ENCODE results near the gene LAMP1.
"Not testable (repeated sequence)": the region's sequence is repeated elsewhere in the genome, so short reads cannot be mapped to it uniquely, and the experiment has no call there.

The LAMP1 gene

DNA sequence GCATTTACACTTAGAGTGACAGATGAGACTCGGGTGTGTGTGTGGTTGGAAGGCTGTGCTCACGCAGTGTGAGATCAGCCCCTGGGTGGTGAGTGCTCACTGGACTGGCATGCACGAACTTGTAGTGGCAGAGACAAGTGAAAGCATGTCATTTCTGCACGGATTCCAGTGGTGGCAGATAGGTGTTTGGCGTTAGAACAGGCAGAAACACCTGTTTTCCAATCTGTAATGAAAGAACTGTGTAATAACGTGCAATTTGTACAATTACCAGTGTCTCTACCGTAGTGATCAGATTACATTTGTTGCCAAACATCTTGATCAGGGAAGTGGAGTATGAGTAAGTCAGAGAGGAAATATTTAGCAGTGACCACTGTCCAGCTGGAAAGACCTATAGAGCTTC lies 8.2 kb downstream of the LAMP1 start:
- DNase-seq (ENCODE audit: low spot score): no peak
- in situ Hi-C loops (cut with MboI; ENCODE audit: low sequenced_read_pairs, unreplicated experiment): no loop called here
- no peak for TF ChIP-seq CTCF (IDR thresholded peaks at IDR 0.05; ENCODE audit: borderline replicate concordance, control extremely low read depth, extremely low read depth, insufficient read depth, missing control alignments)

GRCh38 chr13:113307491-113307890 lies 10.5 kb downstream of the LAMP1 start:
- TF ChIP-seq CTCF (IDR thresholded peaks at IDR 0.05; ENCODE audit: borderline replicate concordance, control extremely low read depth, extremely low read depth, insufficient read depth, missing control alignments): no peak
- in situ Hi-C loops (cut with MboI; ENCODE audit: low sequenced_read_pairs, unreplicated experiment): no loop called here
- DNase-seq (ENCODE audit: low spot score): no peak

GRCh38 chr13:113309473-113309872 lies 12.4 kb downstream of the LAMP1 start:
- no peak for DNase-seq (ENCODE audit: low spot score)
- TF ChIP-seq CTCF (IDR thresholded peaks at IDR 0.05; ENCODE audit: borderline replicate concordance, control extremely low read depth, extremely low read depth, insufficient read depth, missing control alignments): no peak

GRCh38 chr13:113314112-113314511 lies 17.1 kb downstream of the LAMP1 start:
- in situ Hi-C loops (cut with MboI; ENCODE audit: low sequenced_read_pairs, unreplicated experiment); DNase-seq (ENCODE audit: low spot score): not testable (repeated sequence)

More at GRCh38 chr13:113309473-113309872, 12.4 kb downstream of the LAMP1 start:
- in situ Hi-C loops (cut with MboI; ENCODE audit: low sequenced_read_pairs, unreplicated experiment): no loop called here

GRCh38 chr13:113314895-113315470 lies 17.9 kb downstream of the LAMP1 start:
- in situ Hi-C loops (cut with MboI; ENCODE audit: low sequenced_read_pairs, unreplicated experiment); DNase-seq (ENCODE audit: low spot score): not testable (repeated sequence)

DNA sequence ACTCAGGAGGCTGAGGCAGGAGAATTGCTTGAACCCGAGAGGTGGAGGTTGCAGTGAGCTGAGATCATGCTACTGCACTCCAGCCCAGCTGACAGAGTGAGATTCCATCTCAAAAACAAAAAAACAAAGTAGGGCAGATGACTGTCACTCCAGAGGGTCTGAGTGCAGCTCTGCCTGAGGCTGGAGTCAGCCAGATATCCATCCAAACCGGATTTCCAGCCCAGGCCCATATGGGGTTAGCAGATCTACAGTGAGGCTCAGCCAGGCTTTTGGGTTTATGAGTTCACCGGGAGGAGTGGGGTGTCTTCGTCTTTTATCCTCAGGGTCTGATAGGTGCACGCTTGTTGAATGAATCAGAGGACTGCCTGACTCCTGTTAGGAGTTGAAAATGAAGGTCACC lies 19.0 kb downstream of the LAMP1 start:
- DNase-seq (ENCODE audit: low spot score): no peak
- no peak for TF ChIP-seq CTCF (IDR thresholded peaks at IDR 0.05; ENCODE audit: borderline replicate concordance, control extremely low read depth, extremely low read depth, insufficient read depth, missing control alignments)
- in situ Hi-C loops (cut with MboI; ENCODE audit: low sequenced_read_pairs, unreplicated experiment): no loop called here

GRCh38 chr13:113317031-113317430 lies 20.0 kb downstream of the LAMP1 start:
- DNase-seq (ENCODE audit: low spot score): no peak
- in situ Hi-C loops (cut with MboI; ENCODE audit: low sequenced_read_pairs, unreplicated experiment): no loop called here
- no peak for TF ChIP-seq CTCF (IDR thresholded peaks at IDR 0.05; ENCODE audit: borderline replicate concordance, control extremely low read depth, extremely low read depth, insufficient read depth, missing control alignments)

DNA sequence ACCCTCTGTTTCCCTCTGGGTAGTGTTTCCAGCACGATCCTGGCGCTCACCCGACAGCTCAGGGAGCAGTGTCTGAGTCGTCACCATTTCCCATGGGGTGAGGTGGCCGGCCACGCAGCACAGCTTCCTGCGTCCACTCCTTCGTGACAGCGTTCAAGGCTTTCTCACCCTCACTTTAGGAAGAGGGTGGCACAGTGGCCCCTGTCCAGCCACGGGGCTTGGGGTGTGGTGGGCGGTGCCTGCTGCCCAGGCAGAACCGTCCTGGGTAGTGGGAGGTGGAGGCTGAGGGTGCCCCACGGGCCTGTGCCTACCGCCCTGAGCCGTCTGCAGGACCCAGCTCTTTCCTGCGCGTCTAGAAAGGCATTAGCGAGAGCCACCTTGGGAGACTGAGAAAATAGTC lies 21.9 kb downstream of the LAMP1 start:
- no peak for TF ChIP-seq CTCF (IDR thresholded peaks at IDR 0.05; ENCODE audit: borderline replicate concordance, control extremely low read depth, extremely low read depth, insufficient read depth, missing control alignments)
- in situ Hi-C loops (cut with MboI; ENCODE audit: low sequenced_read_pairs, unreplicated experiment): no loop called here
- DNase-seq (ENCODE audit: low spot score): no peak

All from GM13976 (cell line).